Ovary (tissue), 3 donors: ENCODE results near the gene ZNF616.

Source experiments
- CTCF ChIP-seq, 3 donors: fragments of 450-650 bp in 2 of 3; fragments of 200-600 bp in 1 of 3; IDR thresholded peaks; one replicate each; pipeline versions ENCODE4 v1.5.1 to v1.8.0; 2016 to 2022; ENCODE audit warnings: antibody characterized with exemption in 3 of 3, mild to moderate bottlenecking in 1 of 3
- EP300 ChIP-seq: sonication (generic); formaldehyde crosslinking; IDR thresholded peaks from one replicate; pipeline ENCODE4 v1.6.1; 2017; ENCODE audit warnings: antibody characterized with exemption
- donor health status: DM: no; HTN: no; CAD: no.

DNA sequence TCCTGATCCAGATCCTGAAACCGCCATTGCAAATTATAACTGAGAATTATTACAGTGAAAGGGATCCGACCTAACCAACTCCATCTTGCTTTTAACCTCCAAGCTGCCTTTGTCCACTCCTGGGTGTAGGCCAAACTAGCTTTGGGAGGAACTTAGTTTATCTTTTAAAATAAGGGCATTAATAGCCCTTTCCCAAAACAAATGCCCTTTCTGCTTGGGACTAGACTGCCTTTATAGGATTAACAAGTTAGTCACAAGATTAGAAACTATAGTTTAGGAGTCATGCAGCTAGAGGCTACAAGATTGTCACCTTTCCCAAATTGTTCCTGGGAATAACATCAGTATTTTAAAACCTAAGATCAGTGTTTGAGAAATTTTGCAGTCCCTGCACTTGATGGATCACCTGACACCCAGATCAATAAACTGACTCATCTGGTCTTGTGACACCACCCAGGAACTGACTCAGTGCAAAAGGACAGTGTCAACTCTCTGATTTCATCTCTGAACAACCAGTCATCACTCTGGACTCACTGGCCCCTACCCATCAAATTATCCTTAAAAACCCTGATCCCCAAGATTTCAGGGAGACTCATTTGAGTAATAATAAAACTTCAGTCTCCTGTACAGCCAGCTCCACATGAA is 40.1 kb downstream of the ZNF616 start:
- no peak for TF ChIP-seq CTCF (IDR thresholded peaks at IDR 0.05)
- TF ChIP-seq EP300 = no peak
